Dedifferentiated amniotic fluid mesenchymal stem cell (primary cell): Measurements from ENCODE around the gene NDUFS2.
"Not testable (repeated sequence)": the region's sequence is repeated elsewhere in the genome, so short reads cannot be mapped to it uniquely, and the experiment has no call there.

Experiments
- DNase-seq: peaks from one replicate; pipeline ENCODE4 v3.0.0-alpha.2; 2016; ENCODE audit errors: extremely low spot score

NDUFS2 gene

GRCh38 chr1:161219078-161219892 is 17.1 kb downstream of the NDUFS2 start:
- no peak for DNase-seq

GRCh38 chr1:161220002-161220401 is 17.8 kb downstream of the NDUFS2 start:
- DNase-seq: no peak

- no peak for DNase-seq
These were observed 20.2 kb downstream of the NDUFS2 start for GRCh38 chr1:161222175-161223019.

GRCh38 chr1:161223805-161224694 is 21.9 kb downstream of the NDUFS2 start:
- no peak for DNase-seq

- not testable (repeated sequence) for DNase-seq
These were observed 22.5 kb downstream of the NDUFS2 start for GRCh38 chr1:161224695-161225087.

- no peak for DNase-seq
These were observed 23.0 kb downstream of the NDUFS2 start for GRCh38 chr1:161225178-161225533.

GRCh38 chr1:161225534-161226319 is 23.6 kb downstream of the NDUFS2 start, which contains the start of gene TOMM40L:
TSS of gene TOMM40L (plus strand) at chr1:161226060. CDS start at chr1:161226490, 430 bp downstream.
- DNase-seq: peak; percentile 99

- DNase-seq: no peak
These were observed 24.1 kb downstream of the NDUFS2 start for GRCh38 chr1:161226320-161226711.

GRCh38 chr1:161226759-161227158 is 24.6 kb downstream of the NDUFS2 start:
- no peak for DNase-seq

- DNase-seq: peak; percentile 75
These were observed 25.2 kb downstream of the NDUFS2 start for GRCh38 chr1:161227196-161227871.

GRCh38 chr1:161228032-161228431 is 25.9 kb downstream of the NDUFS2 start:
- no peak for DNase-seq

- no peak for DNase-seq
These were observed 27.7 kb downstream of the NDUFS2 start for GRCh38 chr1:161229896-161230295.

GRCh38 chr1:161230762-161231161 is 28.6 kb downstream of the NDUFS2 start:
- DNase-seq: no peak

- DNase-seq: no peak
These were observed 30.9 kb downstream of the NDUFS2 start for GRCh38 chr1:161233102-161233501.

- DNase-seq: no peak
These were observed 34.0 kb downstream of the NDUFS2 start for GRCh38 chr1:161235957-161236775.

GRCh38 chr1:161238039-161238473 is 35.9 kb downstream of the NDUFS2 start, which contains the start of gene NR1I3:
TSS of gene NR1I3 (minus strand) at chr1:161238203. CDS start at chr1:161236565, 1,638 bp downstream.
- DNase-seq: no peak

- DNase-seq: no peak
These were observed 39.5 kb downstream of the NDUFS2 start for GRCh38 chr1:161241682-161242081.

- DNase-seq: no peak
These were observed 40.1 kb downstream of the NDUFS2 start for GRCh38 chr1:161242313-161242712.

GRCh38 chr1:161244888-161245287 is 42.7 kb downstream of the NDUFS2 start:
- DNase-seq: no peak
